ENCODE measurements around the gene AFF4. TPM values are rescaled to one million over a fixed set of nuclear protein-coding genes. Genes with fewer than 3 reads are reported as not detected.

The AFF4 gene, protein sequence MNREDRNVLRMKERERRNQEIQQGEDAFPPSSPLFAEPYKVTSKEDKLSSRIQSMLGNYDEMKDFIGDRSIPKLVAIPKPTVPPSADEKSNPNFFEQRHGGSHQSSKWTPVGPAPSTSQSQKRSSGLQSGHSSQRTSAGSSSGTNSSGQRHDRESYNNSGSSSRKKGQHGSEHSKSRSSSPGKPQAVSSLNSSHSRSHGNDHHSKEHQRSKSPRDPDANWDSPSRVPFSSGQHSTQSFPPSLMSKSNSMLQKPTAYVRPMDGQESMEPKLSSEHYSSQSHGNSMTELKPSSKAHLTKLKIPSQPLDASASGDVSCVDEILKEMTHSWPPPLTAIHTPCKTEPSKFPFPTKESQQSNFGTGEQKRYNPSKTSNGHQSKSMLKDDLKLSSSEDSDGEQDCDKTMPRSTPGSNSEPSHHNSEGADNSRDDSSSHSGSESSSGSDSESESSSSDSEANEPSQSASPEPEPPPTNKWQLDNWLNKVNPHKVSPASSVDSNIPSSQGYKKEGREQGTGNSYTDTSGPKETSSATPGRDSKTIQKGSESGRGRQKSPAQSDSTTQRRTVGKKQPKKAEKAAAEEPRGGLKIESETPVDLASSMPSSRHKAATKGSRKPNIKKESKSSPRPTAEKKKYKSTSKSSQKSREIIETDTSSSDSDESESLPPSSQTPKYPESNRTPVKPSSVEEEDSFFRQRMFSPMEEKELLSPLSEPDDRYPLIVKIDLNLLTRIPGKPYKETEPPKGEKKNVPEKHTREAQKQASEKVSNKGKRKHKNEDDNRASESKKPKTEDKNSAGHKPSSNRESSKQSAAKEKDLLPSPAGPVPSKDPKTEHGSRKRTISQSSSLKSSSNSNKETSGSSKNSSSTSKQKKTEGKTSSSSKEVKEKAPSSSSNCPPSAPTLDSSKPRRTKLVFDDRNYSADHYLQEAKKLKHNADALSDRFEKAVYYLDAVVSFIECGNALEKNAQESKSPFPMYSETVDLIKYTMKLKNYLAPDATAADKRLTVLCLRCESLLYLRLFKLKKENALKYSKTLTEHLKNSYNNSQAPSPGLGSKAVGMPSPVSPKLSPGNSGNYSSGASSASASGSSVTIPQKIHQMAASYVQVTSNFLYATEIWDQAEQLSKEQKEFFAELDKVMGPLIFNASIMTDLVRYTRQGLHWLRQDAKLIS
- 22.2 and 38.1 TPM in 2 replicates for total RNA-seq

DNA sequence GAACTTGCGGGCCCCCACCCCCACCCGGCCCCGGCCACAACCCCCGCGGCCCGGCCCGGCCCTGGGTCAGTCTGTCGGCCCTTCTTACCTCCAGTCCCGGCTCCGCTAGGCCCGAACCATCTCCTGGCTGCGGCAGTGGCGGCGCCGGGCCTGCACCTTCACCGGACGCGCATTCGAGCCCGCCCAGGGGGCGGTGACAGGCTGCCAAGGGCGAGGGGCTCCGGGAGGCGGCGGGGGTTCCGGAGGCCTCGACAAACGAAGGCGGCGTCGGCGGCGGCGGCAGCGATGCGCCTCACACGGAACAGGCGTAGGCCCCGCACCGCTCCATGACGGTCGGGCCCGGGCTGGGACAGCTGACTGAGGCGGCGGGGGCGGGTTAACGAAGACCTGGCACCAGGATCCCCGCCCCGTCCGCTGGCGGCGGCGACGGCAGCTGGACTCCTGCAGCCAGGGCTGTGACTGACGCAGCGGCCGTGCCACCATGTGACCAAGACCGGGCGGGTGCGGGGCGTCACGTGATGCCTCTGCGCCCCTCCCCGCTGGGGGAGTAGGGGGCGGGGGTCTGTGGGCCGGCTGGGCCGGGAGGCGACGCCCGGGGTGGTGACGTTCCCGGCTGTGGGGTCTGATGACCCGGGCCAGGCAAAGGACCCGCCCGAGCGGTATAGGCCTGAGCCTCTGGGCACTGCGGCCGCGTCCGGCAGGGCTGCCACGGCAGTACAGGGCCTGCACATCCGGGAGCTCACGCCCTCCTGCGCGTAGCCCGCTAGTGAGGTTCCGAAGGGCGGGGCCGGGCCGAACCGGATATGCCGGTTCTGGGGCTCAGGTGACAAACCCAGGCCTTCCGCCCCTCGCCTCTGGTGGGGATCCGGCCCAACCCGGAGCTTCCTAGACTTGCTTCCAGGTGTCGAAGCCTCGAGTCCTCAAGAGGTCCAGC, at the start of gene AFF4:
AFF4 (minus strand) TSS at position 464 of the 934 bp plus-strand sequence. CDS start 26,445 bp downstream, outside the sequence.

GRCh38 chr5:132873119-132873929, 90.1 kb downstream of the AFF4 start, which contains the start of gene LEAP2:
Gene LEAP2, plus strand, starts transcription at chr5:132873668. Its CDS starts 27 bp downstream, at chr5:132873695.

GRCh38 chr5:132866342-132867045, 96.9 kb downstream of the AFF4 start, which contains the start of the genes GDF9 and UQCRQ:
Gene GDF9, minus strand, starts transcription at chr5:132866469. Its CDS starts 1,936 bp downstream, at chr5:132864533.
Gene UQCRQ, plus strand, starts transcription at chr5:132866642. Its CDS starts 240 bp downstream, at chr5:132866882.

DNA sequence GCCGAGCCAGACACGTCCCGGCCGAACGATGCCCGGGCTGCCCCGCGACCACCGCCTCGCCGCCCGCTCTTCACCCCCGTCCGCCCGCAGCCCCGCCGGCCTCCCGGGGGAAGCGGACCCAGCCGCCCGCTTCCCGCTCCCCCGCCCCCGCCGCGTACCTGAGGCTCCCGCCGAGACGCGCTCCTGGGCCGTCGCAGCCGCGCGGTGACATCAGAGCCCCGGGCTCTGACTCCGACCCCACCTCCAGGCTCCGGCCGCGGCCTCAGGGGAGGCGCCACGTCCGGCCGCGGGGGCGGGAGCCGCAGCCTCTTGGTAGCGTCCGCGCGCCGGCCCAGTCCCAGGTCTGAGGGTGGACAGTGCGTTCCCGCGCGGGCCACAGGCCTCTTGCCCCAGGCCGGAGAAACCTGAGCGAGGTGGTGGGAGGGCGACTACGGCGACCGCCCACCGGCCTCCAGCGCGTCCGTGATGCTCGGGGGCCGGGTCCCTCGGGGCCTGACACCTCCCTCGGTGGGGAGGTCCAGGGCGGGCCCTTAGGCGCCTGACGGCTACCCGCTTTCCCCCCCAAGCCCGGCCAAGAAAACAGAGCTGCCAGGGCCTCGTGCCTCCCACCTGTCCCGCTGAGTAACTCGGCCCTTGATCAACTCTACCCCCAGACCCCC, 132.9 kb downstream of the AFF4 start, which contains the start of gene SHROOM1:
SHROOM1 (minus strand) TSS at position 212 of the 659 bp plus-strand sequence. CDS start 4,507 bp downstream, outside the sequence.

Other genes starting within 250 kb of the AFF4 start
- 5.1 and 8.6 TPM in 2 replicates for gene KIF3A, start 226.1 kb downstream of the AFF4 start, total RNA-seq
- 0.49 and 0.93 TPM in 2 replicates for gene CCNI2, start 216.2 kb downstream of the AFF4 start, total RNA-seq
- gene SEPTIN8, start 186.4 kb downstream of the AFF4 start, total RNA-seq, result 28.1 and 42.8 TPM in 2 replicates
- 0.14 and 0.28 TPM in 2 replicates for gene SOWAHA, start 150.3 kb downstream of the AFF4 start, total RNA-seq
- gene SHROOM1, start 133.0 kb downstream of the AFF4 start, total RNA-seq, result 2.4 and 3.7 TPM in 2 replicates
- gene GDF9, start 97.2 kb downstream of the AFF4 start, total RNA-seq, result 0.14 TPM in 1 of 2 replicates, not detected in the other
- 288 and 334 TPM in 2 replicates for gene UQCRQ, start 97.0 kb downstream of the AFF4 start, total RNA-seq
- 0.49 TPM in 1 of 2 replicates, not detected in the other for gene LEAP2, start 90.0 kb downstream of the AFF4 start, total RNA-seq
- gene ZCCHC10, start 62.9 kb upstream of the AFF4 start, total RNA-seq, result 12.5 and 37.9 TPM in 2 replicates
- gene HSPA4, start 88.4 kb upstream of the AFF4 start, total RNA-seq, result 119 and 122 TPM in 2 replicates

Data from airway epithelial cell (primary cell).